Vagina (tissue), 2 donors: ENCODE results near the gene SGF29.

Experiments used
- POLR2A ChIP-seq, 2 donors: fragments of 450-650 bp; IDR thresholded peaks; one replicate each; pipeline ENCODE4 v1.6.1; 2017; ENCODE audit warnings: antibody characterized with exemption in 2 of 2, mild to moderate bottlenecking in 2 of 2, moderate library complexity in 2 of 2
- TF ChIP-seq, protein P1 (sequence below), 3 experiments: fragments of 450-650 bp in 2 of 3; fragments of 200-600 bp in 1 of 3; sonication (generic) in 1 of 3; IDR thresholded peaks; one replicate each; pipeline ENCODE4 v1.5.1; 2017 to 2019; ENCODE audit warnings: antibody characterized with exemption in 3 of 3, mild to moderate bottlenecking in 2 of 3, moderate library complexity in 2 of 3

DNA sequence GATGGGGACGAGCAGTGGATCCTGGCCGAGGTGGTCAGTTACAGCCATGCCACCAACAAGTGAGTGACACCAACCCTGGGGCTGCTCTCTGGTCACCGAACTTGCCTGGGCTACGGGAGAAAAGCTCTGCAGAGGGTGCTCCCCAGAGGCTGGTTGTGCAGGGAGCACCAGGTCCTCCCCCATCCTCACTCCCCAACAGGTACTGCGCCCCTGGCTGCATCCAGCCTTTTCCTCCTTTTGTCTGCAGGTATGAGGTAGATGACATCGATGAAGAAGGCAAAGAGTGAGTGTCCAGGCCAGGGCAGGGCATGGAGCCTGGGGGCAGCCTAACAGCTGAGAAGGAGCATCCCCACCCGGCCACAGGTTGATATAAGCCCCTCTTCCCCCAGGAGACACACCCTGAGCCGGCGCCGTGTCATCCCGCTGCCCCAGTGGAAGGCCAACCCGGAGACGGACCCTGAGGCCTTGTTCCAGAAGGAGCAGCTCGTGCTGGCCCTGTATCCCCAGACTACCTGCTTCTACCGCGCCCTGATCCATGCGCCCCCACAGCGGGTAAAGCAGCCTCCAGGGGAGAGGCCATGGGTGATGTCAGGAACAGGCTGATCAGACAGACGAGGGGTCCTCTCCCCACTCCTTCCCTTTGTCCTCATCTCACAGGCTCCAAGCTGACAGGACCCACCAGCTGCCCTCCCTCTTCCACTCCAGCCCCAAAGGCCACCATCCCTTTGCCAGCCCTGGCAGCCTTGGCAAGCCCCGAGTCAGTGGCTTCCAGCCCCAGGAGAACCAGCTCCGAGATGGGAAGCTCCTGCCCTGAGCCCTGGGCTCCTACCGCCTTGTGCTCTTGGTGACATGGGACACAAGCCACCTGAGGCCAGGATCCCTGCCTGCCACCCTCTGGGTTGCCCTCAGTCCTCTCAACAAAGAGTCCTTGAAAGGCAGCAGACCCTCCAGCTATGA, 36.9 kb downstream of the SGF29 start:
- TF ChIP-seq, protein P1, sequence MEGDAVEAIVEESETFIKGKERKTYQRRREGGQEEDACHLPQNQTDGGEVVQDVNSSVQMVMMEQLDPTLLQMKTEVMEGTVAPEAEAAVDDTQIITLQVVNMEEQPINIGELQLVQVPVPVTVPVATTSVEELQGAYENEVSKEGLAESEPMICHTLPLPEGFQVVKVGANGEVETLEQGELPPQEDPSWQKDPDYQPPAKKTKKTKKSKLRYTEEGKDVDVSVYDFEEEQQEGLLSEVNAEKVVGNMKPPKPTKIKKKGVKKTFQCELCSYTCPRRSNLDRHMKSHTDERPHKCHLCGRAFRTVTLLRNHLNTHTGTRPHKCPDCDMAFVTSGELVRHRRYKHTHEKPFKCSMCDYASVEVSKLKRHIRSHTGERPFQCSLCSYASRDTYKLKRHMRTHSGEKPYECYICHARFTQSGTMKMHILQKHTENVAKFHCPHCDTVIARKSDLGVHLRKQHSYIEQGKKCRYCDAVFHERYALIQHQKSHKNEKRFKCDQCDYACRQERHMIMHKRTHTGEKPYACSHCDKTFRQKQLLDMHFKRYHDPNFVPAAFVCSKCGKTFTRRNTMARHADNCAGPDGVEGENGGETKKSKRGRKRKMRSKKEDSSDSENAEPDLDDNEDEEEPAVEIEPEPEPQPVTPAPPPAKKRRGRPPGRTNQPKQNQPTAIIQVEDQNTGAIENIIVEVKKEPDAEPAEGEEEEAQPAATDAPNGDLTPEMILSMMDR (IDR thresholded peaks at IDR 0.05), result no peak
- no peak for TF ChIP-seq POLR2A (IDR thresholded peaks at IDR 0.05)
